ENCODE data around the gene AMZ2.

The AMZ2 gene

GRCh38 chr17:68297195-68297594, 49.4 kb downstream of the AMZ2 start:
- Histone ChIP-seq H3K4me1 (peaks cover 0 to 6% (median 4%) of the 10 kb centered on the region in 4 donors), H3K9me3 (no peaks in the 10 kb centered on the region), H3K27ac (no peak overlapping the region), H3K27me3 (peaks cover 0 to 24% of the 10 kb centered on the region in 2 donors), H3K4me3 (no peak overlapping the region), H3K36me3 (no peaks in the 10 kb centered on the region)
- intact Hi-C loops (cut with DNase I; ENCODE audit: low total_unique reads) = no loop called here
- no peak for TF ChIP-seq CTCF (IDR thresholded peaks at IDR 0.05)
- no peak for DNase-seq

GRCh38 chr17:68298601-68299000, 50.8 kb downstream of the AMZ2 start:
- no peaks in the 10 kb centered on the region for H3K4me1 ChIP-seq
- H3K4me3 ChIP-seq = no peak overlapping the region
- TF ChIP-seq CTCF (IDR thresholded peaks at IDR 0.05) = no peak
- no peak for DNase-seq
- no peaks in the 10 kb centered on the region for H3K9me3 ChIP-seq
- peaks cover 0 to 14% of the 10 kb centered on the region in 2 donors for H3K27me3 ChIP-seq
- no peak overlapping the region for H3K27ac ChIP-seq
- no peaks in the 10 kb centered on the region for H3K36me3 ChIP-seq
- intact Hi-C loops (cut with DNase I; ENCODE audit: low total_unique reads) = no loop called here

- DNase-seq = no peak
- intact Hi-C loops (cut with DNase I; ENCODE audit: low total_unique reads) = no loop called here
- Histone ChIP-seq H3K36me3 (no peaks in the 10 kb centered on the region), H3K27me3 (peaks cover 0 to 5% of the 10 kb centered on the region in 2 donors), H3K4me1 (no peaks in the 10 kb centered on the region), H3K9me3 (no peaks in the 10 kb centered on the region), H3K4me3 (no peak overlapping the region), H3K27ac (no peak overlapping the region)
- no peak for TF ChIP-seq CTCF (IDR thresholded peaks at IDR 0.05)
These were observed 52.0 kb downstream of the AMZ2 start for GRCh38 chr17:68299817-68300216.

- no peak overlapping the region for H3K27ac ChIP-seq
- H3K27me3 ChIP-seq = peaks cover 0 to 3% of the 10 kb centered on the region in 2 donors
- no peak for TF ChIP-seq CTCF (IDR thresholded peaks at IDR 0.05)
- no peak overlapping the region for H3K4me3 ChIP-seq
- H3K4me1 ChIP-seq = no peaks in the 10 kb centered on the region
- intact Hi-C loops (cut with DNase I; ENCODE audit: low total_unique reads) = no loop called here
- no peak for DNase-seq
- no peaks in the 10 kb centered on the region for H3K9me3 ChIP-seq
- H3K36me3 ChIP-seq = no peaks in the 10 kb centered on the region
These were observed 53.7 kb downstream of the AMZ2 start for GRCh38 chr17:68301438-68301959.

GRCh38 chr17:68302066-68302564, 54.3 kb downstream of the AMZ2 start:
- Histone ChIP-seq H3K27me3 (no peaks in the 10 kb centered on the region), H3K4me1 (no peaks in the 10 kb centered on the region), H3K4me3 (no peak overlapping the region), H3K36me3 (no peaks in the 10 kb centered on the region), H3K27ac (no peak overlapping the region), H3K9me3 (no peaks in the 10 kb centered on the region)
- no peak for DNase-seq
- intact Hi-C loops (cut with DNase I; ENCODE audit: low total_unique reads) = no loop called here
- TF ChIP-seq CTCF (IDR thresholded peaks at IDR 0.05) = no peak

- Histone ChIP-seq H3K4me1 (no peaks in the 10 kb centered on the region), H3K27me3 (no peaks in the 10 kb centered on the region), H3K36me3 (no peaks in the 10 kb centered on the region), H3K27ac (no peak overlapping the region), H3K9me3 (no peaks in the 10 kb centered on the region), H3K4me3 (no peak overlapping the region)
- no peak for TF ChIP-seq CTCF (IDR thresholded peaks at IDR 0.05)
- intact Hi-C loops (cut with DNase I; ENCODE audit: low total_unique reads) = no loop called here
- DNase-seq = no peak
These were observed 54.8 kb downstream of the AMZ2 start for GRCh38 chr17:68302666-68303065.
